ENCODE measurements around the gene GARIN5A. TPM values are rescaled to one million over a fixed set of nuclear protein-coding genes. Genes with fewer than 3 reads are reported as not detected.

The GARIN5A gene
- total and polyA plus RNA-seq, 2 of the 8 experiments (the other 6 are each of a cell fraction or from before 2014, with no cell fraction given), result 9.1 to 18.5 TPM

- TF ChIP-seq JUN (IDR thresholded peaks at IDR 0.05; ENCODE audit: low read depth, low read length), result no peak
- TF ChIP-seq CHD2 (IDR thresholded peaks at IDR 0.05; ENCODE audit: low read length), result peak; percentile 99
- no peak for TF ChIP-seq RAD21 (IDR thresholded peaks at IDR 0.05 in 1 of 2, conservative IDR thresholded peaks at IDR 0.05 in 1 of 2; ENCODE audit: low read depth in 2 of 2, low read length in 2 of 2)
- no peak for TF ChIP-seq TAF1 (IDR thresholded peaks at IDR 0.05; ENCODE audit: low read depth, low read length)
- no peak for TF ChIP-seq YY1 (IDR thresholded peaks at IDR 0.05; ENCODE audit: low read depth, low read length)
- 0 out of 2 replicates have a peak, but pooled peaks have one; percentile 34 for TF ChIP-seq RBBP5 (IDR thresholded peaks at IDR 0.05; ENCODE audit: borderline replicate concordance, low read depth, low read length)
- TF ChIP-seq TCF12 (IDR thresholded peaks at IDR 0.05; ENCODE audit: low read depth, low read length), result no peak
- TF ChIP-seq USF2 (IDR thresholded peaks at IDR 0.05; ENCODE audit: low read length), result no peak
- TF ChIP-seq MAX (IDR thresholded peaks at IDR 0.05), result peak; percentile 84
- TF ChIP-seq SRF (IDR thresholded peaks at IDR 0.05; ENCODE audit: low read depth, low read length), result no peak
- no peak for TF ChIP-seq SP4 (IDR thresholded peaks at IDR 0.05; ENCODE audit: low read length)
- no peak for TF ChIP-seq RXRA (IDR thresholded peaks at IDR 0.05; ENCODE audit: insufficient read depth, low read depth, low read length)
- no peak for TF ChIP-seq FOSL1 (IDR thresholded peaks at IDR 0.05; ENCODE audit: insufficient read depth, low read depth, low read length)
- no peak for TF ChIP-seq TAF7 (optimal IDR thresholded peaks at IDR 0.05; ENCODE audit: borderline replicate concordance, low read depth, low read length)
- 0 out of 2 replicates have a peak, but pooled peaks have one; percentile 28 for TF ChIP-seq RFX5 (IDR thresholded peaks at IDR 0.05; ENCODE audit: borderline replicate concordance, low read depth, low read length)
- peak; percentile 85 for TF ChIP-seq GABPA (IDR thresholded peaks at IDR 0.05; ENCODE audit: borderline replicate concordance, insufficient read depth, low read length)
- no peak for TF ChIP-seq MAFK (IDR thresholded peaks at IDR 0.05; ENCODE audit: low read depth, low read length)
- TF ChIP-seq HDAC6 (IDR thresholded peaks at IDR 0.05; ENCODE audit: low read depth, low read length), result no peak
- TF ChIP-seq POU5F1 (IDR thresholded peaks at IDR 0.05; ENCODE audit: low read depth, low read length), result no peak
- TF ChIP-seq ASH2L (IDR thresholded peaks at IDR 0.05; ENCODE audit: low read length), result peak; percentile 41
- no peak for TF ChIP-seq KDM1A (IDR thresholded peaks at IDR 0.05; ENCODE audit: borderline replicate concordance, low read length)
- TF ChIP-seq SUZ12 (IDR thresholded peaks at IDR 0.05; ENCODE audit: low read length), result no peak
- peak; percentile 79 for TF ChIP-seq SIX5 (IDR thresholded peaks at IDR 0.05; ENCODE audit: low read depth, low read length)
- no peak for TF ChIP-seq SAP30 (IDR thresholded peaks at IDR 0.05; ENCODE audit: insufficient read depth, insufficient replicate concordance, low read length)
Observed at GRCh38 chr19:50511069-50511822, 34.6 kb upstream of the GARIN5A start, which contains the start of gene JOSD2 (continued).
